ENCODE results near the gene NCKAP1.

DNA sequence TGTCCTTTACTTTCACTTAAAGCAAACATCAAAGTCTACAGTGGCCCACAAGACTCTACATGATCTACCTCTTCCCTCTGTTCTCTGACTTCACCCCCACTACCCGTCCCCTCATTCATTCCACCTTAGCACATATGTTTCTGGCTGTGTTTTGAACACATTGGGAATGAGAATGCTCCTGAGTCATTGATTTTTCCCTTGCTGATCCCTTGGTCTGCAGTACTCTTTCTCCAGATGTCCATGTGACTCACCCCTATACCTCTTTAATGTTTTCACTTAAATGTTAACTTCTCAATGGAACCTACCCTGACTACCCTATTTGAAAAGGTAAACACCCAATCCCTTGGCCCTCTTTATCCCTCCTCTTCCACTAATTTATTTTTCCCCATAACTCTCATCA is 141.1 kb downstream of the NCKAP1 start:
- TF ChIP-seq, protein P1, sequence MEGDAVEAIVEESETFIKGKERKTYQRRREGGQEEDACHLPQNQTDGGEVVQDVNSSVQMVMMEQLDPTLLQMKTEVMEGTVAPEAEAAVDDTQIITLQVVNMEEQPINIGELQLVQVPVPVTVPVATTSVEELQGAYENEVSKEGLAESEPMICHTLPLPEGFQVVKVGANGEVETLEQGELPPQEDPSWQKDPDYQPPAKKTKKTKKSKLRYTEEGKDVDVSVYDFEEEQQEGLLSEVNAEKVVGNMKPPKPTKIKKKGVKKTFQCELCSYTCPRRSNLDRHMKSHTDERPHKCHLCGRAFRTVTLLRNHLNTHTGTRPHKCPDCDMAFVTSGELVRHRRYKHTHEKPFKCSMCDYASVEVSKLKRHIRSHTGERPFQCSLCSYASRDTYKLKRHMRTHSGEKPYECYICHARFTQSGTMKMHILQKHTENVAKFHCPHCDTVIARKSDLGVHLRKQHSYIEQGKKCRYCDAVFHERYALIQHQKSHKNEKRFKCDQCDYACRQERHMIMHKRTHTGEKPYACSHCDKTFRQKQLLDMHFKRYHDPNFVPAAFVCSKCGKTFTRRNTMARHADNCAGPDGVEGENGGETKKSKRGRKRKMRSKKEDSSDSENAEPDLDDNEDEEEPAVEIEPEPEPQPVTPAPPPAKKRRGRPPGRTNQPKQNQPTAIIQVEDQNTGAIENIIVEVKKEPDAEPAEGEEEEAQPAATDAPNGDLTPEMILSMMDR (conservative IDR thresholded peaks at IDR 0.05 in 1 of 2, IDR thresholded peaks at IDR 0.05 in 1 of 2; ENCODE audit: low read depth in 1 of 2, low read length in 2 of 2): no peak
- TF ChIP-seq EZH2 (IDR thresholded peaks at IDR 0.05; ENCODE audit: low read length, missing control alignments): no peak

Measured in fibroblast of lung (primary cell).